NCI-H2081 treated with DMSO at 0.1 percent for 48 hours (cell line): Measurements from ENCODE around the gene GPR55.

ENCODE experiments used
- DNase-seq: peaks from one replicate; lab custom pipeline; 2025; lab: John Stamatoyannopoulos, UW

The GPR55 gene

DNA sequence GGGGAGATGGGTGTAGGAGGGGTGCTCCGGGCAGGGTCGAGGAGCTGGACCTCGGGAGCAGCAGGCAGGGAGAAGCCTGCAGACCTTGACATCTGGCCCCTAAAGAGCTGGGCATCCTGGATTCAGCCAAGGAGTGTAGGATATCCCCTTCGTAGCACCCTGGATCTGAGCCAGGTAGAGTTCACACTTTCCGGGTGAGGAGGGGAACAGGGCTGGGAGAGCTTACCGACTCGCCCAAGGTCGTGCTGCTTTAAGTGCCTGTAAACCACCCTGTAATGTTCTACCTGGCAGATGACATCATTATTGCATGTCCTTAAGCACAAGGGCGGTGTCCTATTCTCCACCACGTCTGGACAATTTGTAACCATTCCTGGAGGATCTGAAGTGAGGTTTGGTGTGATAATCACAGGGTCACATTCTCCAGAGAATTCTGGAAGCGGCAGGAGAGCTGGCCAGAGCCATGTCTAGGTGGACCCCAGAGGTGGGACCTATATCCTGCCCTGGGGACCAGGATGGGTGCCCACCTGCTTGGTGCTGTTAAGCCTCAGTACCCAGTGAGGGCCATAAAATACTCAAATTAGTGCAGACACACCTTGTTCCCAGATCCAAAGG is 45.7 kb downstream of the GPR55 start:
- no peak for DNase-seq

DNA sequence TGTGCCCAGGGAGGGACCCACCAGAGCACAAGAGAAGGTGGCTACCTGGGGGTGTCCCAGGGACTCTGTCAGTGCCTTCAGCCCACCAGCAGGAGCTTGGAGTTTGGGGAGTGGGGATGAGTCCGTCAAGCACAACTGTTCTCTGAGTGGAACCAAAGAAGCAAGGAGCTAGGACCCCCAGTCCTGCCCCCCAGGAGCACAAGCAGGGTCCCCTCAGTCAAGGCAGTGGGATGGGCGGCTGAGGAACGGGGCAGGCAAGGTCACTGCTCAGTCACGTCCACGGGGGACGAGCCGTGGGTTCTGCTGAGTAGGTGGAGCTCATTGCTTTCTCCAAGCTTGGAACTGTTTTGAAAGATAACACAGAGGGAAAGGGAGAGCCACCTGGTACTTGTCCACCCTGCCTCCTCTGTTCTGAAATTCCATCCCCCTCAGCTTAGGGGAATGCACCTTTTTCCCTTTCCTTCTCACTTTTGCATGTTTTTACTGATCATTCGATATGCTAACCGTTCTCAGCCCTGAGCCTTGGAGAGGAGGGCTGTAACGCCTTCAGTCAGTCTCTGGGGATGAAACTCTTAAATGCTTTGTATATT is 46.3 kb downstream of the GPR55 start:
- DNase-seq: no peak

DNA sequence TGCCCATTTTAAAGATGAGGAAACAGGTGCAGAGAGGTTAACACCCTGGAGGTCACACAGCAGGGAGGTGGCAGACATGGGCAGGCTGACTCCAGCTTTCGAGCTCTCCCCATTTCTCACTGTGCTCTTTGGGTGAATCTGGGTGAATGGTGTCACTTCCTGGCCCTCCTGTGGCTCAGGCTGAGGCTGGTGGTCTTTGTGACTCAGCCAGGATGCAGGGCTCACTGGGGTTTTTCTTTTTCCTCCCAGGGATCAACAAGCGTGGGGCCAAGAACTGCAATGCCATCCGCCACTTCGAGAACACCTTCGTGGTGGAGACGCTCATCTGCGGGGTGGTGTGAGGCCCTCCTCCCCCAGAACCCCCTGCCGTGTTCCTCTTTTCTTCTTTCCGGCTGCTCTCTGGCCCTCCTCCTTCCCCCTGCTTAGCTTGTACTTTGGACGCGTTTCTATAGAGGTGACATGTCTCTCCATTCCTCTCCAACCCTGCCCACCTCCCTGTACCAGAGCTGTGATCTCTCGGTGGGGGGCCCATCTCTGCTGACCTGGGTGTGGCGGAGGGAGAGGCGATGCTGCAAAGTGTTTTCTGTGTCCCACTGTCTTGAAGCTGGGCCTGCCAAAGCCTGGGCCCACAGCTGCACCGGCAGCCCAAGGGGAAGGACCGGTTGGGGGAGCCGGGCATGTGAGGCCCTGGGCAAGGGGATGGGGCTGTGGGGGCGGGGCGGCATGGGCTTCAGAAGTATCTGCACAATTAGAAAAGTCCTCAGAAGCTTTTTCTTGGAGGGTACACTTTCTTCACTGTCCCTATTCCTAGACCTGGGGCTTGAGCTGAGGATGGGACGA is 47.1 kb downstream of the GPR55 start:
- no peak for DNase-seq

DNA sequence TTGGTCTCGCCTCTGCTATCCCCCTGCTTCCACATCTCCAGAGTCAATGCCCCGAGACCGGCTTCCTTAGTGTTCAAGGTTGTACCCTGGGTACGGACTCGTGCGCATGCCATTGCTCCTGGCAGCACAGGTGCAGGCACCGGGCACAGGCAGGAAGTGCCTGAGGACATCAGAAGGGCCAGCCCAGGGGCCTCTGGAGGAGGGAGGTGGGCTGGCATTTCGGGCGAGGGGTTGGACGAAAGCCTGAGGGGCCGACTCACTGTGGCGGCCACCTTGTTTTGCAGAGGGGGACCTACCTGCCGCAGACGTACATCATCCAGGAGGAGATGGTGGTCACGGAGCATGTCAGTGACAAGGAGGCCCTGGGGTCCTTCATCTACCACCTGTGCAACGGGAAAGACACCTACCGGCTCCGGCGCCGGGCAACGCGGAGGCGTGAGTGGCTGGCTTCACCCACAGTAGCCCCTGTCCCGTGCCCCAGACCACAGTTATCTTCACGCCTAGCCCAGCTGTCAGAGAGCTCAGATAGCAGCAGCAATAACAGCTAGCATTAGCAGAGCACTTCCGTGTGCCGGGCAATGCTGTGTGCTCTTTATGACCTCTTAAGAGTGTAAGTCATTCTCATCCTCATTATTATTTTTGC is 47.8 kb downstream of the GPR55 start:
- no peak for DNase-seq

DNA sequence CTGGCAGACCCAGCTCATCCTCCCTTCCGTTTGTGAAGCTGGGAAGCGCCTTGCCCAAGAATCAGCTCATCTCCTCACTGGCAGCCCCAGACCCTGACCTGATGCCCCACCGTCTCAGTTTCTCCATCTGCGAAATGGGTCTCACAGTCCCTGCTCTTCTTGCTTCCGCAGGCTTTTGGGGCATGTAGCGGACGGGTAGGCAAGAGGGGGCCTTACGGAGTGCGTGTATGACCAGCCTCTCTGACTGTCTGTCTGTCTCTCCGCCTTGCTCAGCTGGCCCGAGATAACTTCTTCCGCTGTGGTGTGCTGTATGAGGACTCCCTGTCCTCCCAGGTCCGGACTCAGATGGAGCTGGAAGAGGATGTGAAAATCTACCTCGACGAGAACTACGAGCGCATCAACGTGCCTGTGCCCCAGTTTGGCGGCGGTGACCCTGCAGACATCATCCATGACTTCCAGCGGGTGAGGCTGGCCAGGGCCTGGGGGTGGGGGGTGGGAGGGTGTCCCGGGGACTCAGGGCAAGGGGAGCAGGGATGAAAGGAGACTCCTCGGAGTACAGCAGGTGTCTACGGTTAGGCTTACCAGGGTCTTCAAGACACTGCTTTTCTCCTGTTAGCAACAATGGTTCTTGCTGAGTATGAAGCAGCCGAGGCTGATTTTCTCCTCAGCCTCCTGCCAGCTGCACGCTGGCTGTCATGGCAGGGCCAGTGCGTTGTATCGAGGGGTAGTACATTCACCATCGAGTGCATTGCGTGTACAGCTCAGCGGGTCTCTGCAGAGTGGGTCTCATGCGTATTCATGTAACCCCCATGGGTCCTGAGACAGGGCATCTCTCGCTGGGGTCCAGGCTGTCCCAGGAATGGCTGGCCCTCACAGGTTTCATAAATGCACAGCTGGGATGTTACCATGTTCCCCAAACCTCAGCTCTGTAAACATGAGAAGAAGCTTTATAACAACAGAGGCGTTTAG is 49.4 kb downstream of the GPR55 start:
- DNase-seq: no peak

DNA sequence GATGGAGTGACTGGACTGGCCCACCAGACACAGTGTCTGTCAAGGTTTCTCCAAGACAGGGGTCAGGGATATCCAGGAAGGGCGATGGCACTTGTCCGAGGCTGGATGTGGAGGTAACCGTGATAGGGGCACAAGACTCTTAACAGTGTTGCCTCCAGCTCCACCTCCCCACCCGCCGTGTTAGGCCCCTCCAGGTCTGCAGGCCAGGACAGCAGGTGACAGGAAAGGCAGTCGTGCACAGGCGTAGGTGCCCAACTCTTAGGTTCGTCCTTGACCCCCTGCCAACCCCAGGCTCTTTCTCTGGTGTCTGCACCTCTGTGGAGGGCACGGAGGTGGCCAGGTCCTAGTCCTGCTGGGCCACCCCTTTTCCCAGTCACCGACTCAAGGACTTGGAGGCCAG is 50.2 kb downstream of the GPR55 start:
- DNase-seq: no peak

DNA sequence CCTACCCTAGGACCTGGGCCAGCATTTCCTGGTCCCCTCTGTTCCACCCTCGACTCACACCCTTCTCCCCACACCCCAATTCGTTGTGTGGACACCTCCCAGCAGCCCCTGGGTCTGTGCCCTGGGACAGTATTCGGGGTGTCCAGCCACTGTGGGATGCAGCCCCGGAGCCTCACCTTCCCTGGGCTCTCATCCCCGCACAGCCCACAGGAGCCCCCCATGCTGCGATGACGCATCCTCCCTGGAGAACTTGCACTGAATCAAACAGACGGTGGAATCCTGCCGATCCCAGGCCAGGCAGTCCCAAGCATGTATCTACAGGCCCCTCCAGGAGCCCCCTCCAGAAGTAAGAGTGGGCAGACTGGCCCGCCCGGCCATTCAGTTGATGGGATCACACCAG is 50.6 kb downstream of the GPR55 start:
- no peak for DNase-seq

DNA sequence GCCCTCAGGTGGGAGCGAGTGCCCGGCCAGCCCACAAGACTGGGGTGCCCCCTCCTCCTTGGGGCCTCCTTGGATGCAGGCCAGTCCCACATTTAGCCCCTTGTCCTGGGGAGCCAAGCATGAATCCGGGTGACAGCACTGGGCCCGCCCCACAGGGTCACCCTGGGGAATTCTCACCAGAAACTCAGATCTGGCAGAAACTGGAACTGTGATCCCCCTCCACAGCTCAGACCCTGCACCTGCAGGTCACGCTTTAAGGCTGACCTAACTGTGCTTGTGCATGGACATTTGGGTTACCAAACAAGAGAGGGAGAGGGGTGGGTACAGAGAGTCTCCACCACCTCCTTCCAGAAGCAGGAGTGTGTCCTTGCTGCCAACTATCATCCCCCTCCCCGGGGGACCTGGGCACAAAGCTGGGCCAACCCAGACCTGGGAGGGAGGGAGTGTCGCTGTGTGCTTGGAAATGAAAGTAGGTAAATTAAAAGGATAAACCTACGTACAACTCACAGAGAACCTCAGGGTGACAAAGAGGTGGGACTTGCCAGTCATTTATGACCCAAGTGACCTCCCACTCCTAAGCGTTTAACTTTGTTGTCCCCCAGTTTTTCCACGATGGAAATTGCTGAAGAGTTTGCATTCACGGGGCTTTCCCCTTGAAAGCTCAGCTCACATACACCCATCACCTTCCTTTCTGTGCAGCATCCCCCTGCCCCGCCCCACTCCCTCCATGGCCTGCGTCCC is 51.2 kb downstream of the GPR55 start:
- no peak for DNase-seq

DNA sequence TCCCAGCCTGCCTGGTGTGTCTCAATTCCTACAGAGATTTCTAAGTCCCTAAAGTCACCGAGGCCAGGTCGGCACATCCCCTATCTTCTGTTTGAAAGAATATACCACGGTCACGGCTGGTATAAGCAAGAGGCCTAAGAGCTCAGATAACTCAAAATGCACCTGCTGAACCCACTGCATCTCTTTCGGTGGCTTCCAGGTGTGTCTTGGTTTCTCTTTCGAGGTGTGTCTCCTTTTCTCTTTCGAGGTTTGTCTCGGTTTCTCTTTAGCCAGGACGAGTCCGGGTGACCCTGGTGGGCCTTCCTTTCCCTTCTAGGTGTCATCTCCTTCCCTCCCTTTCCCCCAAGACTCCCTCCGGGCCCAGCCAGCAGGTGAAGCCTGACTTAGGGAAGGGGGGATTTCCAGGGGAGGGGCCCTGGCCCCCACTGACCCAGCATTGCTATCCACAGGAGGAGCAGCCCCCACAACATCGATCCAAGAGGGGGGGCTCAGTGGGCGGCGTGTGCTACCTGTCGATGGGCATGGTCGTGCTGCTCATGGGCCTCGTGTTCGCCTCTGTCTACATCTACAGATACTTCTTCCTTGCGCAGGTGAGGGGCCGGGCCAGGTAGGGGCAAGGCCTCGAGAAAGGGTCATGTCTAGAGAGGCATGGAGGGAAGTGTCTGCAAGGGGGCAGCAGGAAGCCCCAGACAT is 51.9 kb downstream of the GPR55 start:
- no peak for DNase-seq

DNA sequence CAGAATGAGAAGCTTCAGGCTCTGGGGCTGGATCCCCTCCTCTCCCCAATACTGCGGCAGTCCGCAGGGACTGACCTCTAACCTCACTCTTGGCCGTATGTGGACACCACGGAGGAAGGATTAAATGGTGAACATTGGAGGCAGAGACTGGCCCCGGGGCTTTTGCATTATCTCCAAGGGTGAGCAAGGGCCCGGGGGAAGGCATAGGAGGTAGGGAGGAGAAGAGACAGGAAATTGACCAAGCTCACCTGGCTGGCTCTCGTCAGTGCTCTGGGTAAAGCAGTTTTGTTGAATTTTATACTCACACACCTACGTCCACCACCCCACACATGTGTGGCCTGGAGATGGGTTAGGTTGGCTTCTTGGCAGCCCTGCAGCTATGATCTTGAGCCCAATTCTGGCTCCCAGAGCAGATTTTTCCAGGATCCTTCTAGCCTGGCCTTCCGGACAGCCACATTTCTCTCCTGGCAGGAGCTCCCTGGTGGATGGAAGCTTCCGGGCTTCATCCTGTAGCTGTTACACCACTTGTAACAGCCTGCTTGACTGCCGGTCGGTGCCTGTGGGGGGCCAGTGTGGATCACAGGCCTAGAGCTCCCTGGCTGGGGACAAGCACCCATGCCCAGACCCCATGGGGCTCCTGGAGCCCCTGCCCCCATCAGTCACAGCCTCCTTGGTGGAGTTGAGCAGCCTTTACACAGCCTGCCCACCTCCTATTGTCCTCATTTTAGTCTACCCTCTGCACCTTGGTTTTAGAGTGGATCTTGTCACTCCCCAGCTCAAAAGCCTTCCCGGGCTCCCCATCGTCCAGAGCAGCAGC is 52.7 kb downstream of the GPR55 start:
- DNase-seq: no peak

DNA sequence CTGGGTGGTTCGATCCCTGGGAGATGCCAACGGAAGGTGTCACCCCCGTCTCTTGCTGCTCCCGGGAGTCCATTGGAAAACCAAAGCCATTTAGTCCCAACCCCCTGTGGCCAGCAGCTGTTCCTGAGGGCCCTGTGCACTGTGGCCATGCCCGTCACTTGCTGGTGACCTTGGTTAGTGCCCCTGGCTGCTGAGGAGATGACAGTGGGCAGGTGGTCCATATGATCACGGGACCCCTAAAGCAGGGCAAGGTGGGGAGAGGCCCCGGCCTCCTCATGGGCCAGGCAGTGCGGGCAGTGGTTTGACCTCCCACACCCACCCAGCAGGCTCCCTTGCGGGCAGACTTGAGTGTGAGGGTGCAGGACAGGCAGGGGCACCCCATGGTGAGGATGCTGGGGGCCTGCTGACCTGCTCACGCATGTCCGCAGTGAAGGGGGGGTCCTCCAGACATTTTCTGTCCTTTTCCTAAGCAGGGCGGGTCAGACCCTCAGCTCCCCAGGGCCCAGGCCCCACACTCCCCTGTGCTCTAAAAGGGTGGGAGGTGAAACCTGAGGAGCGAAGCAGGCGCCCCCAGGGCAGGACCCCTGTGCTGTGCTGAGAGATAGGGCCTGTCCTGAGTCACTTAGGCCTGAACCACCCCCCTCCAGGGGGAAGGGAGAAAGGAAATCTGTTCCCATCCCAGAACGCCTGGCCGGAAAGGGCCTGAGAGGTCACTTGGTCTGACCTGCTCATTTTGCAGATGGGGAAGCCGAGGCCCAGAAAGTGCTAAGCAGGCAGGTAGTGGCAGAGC is 53.5 kb downstream of the GPR55 start:
- DNase-seq: no peak

DNA sequence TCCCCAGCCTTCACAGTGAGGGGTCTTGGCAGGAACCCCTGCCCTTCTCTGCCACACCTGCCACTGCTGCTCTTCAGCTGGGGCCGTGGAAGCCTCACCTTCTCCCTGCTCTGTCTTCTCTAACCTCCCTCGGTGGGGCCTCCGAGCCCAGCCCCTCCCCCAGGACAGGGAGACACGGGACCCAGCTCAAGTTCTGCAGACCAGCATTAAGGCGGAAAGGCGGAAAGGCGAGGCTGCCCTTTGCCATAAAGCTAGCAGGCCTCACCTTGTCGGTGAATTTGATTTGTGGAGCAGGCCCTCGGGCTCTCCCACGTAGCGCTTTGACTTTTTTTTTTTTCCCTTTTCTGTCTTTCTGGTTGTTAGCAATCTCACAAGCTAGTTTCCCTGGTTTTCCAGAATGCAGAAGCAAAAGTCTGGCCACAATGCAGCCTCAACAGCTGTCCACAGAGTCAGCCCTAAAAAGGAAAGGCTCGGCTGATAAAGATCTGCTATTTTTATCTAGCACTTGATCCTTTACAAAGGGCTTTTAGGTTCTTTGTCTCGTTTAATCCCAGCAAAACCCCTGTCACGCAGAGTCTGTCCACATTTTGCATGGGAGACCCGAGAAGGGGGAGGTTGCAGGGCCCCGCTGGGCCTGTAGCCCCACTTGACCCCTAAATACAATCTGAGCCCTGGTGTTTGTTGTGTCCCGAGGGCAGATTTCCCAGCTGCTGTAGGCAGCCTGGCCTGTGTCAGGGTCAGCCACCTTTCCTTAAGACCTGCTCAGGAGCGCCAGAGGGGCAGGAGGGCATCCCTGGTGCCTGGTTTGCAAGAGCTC is 54.3 kb downstream of the GPR55 start:
- DNase-seq: no peak

DNA sequence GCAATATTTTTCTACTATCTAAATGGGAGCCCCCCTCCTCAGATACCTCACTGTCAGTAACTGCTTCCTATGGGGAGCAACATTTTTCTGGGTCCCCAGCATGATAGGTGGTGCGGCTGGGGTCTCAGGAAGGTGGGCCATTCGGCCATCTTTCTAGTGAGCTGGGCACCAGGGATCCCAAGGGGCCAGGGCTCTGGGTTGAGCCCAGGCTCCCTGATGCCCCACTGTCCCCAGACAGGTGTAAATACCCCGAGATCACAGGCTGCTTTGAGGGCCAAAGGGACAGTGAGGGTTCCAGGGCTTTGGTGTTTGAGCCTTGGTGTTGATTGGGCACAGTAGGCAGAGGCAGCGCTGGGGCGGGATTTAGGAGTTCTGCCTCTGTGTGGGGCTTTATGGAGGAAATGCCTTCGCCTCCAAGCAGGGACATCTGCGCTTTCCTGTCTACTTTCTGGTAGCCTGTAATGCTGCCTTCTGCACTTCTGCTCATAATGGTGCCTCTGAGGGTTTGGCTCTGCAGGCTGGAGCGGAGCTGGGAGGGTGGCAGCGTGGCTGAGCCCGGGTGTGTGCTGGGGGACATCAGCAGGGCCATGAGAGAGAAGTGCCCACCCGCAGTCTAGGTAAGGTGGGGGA is 55.0 kb downstream of the GPR55 start:
- no peak for DNase-seq

DNA sequence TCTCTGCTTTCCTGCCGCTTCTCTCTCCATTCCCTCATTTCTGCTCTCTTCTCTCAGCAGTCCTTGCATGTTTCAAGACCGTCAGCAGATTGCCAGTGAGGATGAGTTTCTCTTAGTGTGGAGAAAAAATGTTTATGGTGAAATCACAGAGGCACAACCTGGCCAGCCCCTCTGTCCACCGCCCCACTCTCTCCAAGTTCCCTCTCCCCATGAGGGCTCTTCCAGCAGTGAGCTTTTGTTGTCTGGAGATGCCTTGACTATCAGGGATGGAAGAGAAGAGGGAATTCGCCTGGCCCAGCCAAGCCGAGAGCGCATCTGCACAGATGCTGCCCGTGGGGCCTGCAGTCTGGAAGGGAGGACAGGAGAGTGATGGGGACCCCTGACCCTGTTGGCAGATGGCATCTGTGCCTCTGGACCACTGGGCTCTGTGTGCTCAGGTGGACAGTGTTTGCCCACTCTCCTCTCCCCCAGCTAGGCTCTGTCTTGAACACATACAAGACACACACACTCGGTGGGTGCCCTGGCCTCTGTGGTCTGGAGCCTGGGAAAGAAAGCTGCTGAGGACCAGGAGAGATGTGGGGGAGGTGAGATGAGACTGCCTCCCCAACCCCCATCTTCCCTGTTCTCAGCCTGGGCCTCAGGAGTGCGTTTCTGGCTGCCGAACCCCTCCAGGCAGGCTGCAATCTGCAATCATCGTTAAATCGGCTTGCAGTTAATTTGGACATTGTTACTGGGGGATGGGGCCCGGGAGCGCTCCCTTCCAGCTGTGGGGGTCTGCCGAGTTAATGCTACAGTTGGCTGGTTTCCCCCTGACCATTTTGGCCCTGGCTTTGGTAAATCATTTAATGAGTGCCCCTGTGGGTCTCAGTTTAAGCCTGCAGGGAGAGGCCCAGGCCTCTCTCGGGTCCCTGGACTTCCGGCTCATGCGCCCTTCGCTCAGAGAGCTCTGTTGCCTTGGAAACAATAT is 55.8 kb downstream of the GPR55 start:
- no peak for DNase-seq

DNA sequence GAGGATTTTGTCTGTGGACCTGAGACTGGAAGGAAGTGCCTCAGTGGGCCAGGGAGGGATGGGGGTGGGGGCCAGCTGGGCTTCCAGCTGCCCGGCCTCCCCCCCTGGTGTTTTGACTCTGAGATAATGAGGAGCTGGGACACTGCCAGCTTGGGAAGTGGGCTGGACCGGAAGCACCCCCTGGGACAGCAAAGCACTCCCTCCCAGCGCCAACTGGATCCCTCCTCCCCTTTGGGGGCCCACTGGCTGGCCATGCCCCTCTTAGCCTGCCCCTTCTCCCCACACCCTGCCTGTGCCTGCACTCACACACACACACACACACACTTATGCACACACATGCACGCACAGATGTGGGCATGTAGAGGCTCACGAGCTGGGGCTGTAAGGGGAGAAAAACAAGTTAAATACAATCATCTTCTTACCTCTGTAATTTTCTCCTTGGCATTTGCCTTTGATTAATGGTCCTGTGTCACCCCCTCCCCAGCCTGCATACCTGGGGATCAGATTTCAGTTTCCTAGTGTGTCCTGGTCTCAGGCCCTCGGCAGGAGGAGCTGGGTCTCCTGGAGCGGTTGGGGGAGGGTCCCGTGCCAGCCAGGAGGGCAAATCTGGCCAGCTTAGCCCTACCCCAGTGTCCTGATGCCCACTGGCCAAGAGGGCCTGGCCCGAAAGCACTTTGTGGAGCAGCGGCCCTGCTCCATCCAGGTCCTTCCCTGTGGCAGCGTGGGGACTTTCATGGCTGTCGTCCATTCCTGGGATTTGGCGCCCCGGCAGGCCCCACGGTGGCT is 56.7 kb downstream of the GPR55 start:
- no peak for DNase-seq
